BE2C (cell line): ENCODE results near the gene NKX2-1. TPM values are rescaled to one million over a fixed set of nuclear protein-coding genes. Genes with fewer than 3 reads are reported as not detected.
A peak's percentile ranks its signal among the peaks of the same experiment; 100 is the strongest.
"Not testable (repeated sequence)": the region's sequence is repeated elsewhere in the genome, so short reads cannot be mapped to it uniquely, and the experiment has no call there.

Experiments
- DNase-seq: peaks from one replicate; pipeline ENCODE4 v3.0.0-alpha.2; 2020
- H3K27me3 ChIP-seq: fragments of 250-450 bp; sonication (Bioruptor Pico); 2 replicates; pipeline ENCODE4 v1.5.1; 2020; ENCODE audit warnings: mild to moderate bottlenecking
- H3K36me3 ChIP-seq: fragments of 250-450 bp; sonication (Bioruptor Pico); 2 replicates; pipeline ENCODE4 v1.5.1; 2020; ENCODE audit warnings: mild to moderate bottlenecking
- H3K4me1 ChIP-seq: fragments of 250-450 bp; sonication (Bioruptor Pico); 2 replicates; pipeline ENCODE4 v1.5.1; 2020
- H3K4me3 ChIP-seq: 2 replicates; pipeline ENCODE4 v1.5.1; 2011; ENCODE audit warnings: low read depth, low read length
- H3K9me3 ChIP-seq: fragments of 250-450 bp; sonication (Bioruptor Pico); 2 replicates; pipeline ENCODE4 v1.5.1; 2020
- polyA plus RNA-seq: library from polyadenylated mRNA; unstranded; fragments of >200 nt; gene quantifications from one replicate; pipeline ENCODE4 v1.2.1, GENCODE V29; 2012; ENCODE audit warnings: low read depth, missing spikeins; ENCODE audit not compliant: insufficient read length, insufficient read depth
- TF ChIP-seq, protein P1 (sequence below): IDR thresholded peaks from 2 replicates; pipeline ENCODE4 v1.5.1; 2012; ENCODE audit warnings: mild to moderate bottlenecking, low read depth, low read length

NKX2-1 gene
- not detected for polyA plus RNA-seq

DNA sequence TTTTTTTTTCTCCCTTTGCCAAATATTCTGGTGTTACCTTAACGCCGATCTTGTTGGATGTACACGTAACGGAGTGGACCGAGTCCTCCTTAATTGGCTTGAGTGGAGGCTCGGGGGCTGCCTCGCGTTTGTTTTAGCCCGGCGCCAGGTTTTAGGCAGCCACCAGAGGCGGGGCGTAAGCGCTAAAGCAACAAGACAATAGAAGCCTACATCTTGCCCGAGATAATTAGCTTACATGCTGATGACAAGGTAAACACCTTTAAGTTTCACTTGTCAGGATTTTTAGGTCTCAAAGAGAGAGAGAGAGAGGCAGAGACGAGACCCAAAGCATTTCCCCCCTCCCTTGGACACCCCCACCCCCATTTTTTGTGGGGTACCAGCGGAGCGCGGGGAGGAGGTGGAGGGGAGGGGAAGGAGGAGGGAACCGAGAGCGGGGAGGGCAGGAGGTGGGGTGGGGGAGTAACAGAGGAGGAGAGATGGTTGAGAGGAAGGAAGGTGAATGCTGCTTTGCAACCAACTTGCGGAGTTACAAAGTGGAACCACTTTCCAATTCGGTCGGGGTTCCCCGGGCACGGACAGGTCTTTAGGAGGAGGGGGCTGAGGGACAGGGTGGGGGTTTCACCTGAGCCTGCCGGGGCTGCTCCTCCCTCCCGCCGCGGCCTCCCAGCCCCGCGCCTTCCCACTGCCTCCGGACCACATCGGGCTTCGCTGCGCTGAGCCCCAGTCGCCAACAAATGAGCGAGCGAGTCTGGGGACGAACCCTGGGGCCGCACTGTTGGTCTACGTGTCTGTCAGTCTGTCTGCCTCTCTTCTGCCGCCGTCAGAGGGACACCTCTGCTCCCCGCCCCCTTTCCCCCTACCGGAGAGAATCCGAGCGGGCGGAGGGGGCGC lies at the start of gene NKX2-1:
TSS of gene NKX2-1 (minus strand) at position 802 of the 891 bp plus-strand sequence. CDS start at position 699, 103 bp downstream.
- TF ChIP-seq, protein P1, sequence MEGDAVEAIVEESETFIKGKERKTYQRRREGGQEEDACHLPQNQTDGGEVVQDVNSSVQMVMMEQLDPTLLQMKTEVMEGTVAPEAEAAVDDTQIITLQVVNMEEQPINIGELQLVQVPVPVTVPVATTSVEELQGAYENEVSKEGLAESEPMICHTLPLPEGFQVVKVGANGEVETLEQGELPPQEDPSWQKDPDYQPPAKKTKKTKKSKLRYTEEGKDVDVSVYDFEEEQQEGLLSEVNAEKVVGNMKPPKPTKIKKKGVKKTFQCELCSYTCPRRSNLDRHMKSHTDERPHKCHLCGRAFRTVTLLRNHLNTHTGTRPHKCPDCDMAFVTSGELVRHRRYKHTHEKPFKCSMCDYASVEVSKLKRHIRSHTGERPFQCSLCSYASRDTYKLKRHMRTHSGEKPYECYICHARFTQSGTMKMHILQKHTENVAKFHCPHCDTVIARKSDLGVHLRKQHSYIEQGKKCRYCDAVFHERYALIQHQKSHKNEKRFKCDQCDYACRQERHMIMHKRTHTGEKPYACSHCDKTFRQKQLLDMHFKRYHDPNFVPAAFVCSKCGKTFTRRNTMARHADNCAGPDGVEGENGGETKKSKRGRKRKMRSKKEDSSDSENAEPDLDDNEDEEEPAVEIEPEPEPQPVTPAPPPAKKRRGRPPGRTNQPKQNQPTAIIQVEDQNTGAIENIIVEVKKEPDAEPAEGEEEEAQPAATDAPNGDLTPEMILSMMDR: no peak
- no peak for DNase-seq
- Histone ChIP-seq H3K4me3 (no peak within 1 kb of the TSS), H3K27me3 (peaks cover 98% of the 10 kb centered on the region), H3K36me3 (no peaks in the 10 kb centered on the region), H3K4me1 (no peaks in the 10 kb centered on the region), H3K9me3 (no peaks in the 10 kb centered on the region)

DNA sequence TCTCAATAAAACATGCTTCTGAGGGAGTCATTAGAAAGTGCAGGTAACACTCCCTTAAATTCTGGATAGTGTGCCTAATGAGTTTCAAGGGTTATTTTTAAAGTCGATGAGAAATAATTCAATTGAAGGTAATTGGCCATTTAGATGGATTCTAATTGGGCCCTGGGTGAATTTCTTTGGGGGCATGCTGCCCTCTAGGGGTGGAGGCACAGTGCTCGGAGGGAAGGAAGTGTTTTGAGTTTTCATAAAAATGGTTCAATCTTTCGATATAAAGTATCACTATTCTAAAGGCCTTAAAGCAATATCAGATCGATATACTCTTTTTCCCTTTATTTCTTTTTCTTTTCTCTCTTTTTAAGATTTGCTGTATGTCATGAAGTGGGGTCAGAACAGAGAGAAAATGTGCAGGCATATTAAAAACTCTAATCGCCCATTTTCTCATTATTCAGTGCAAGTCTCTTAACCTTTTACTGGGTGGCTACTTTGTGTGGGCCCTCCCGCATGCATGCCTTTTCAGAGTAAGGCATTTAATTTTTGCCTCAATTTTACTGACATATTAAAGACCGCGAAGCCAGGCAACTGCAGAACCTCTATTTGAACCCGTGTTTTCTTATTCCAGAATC lies 36.9 kb upstream of the NKX2-1 start:
- H3K4me1 ChIP-seq: no peaks in the 10 kb centered on the region
- H3K4me3 ChIP-seq: no peak overlapping the region
- peak; percentile 28 for DNase-seq
- TF ChIP-seq, protein P1: peak; percentile 92
- no peaks in the 10 kb centered on the region for H3K36me3 ChIP-seq
- no peaks in the 10 kb centered on the region for H3K27me3 ChIP-seq
- H3K9me3 ChIP-seq: no peaks in the 10 kb centered on the region

DNA sequence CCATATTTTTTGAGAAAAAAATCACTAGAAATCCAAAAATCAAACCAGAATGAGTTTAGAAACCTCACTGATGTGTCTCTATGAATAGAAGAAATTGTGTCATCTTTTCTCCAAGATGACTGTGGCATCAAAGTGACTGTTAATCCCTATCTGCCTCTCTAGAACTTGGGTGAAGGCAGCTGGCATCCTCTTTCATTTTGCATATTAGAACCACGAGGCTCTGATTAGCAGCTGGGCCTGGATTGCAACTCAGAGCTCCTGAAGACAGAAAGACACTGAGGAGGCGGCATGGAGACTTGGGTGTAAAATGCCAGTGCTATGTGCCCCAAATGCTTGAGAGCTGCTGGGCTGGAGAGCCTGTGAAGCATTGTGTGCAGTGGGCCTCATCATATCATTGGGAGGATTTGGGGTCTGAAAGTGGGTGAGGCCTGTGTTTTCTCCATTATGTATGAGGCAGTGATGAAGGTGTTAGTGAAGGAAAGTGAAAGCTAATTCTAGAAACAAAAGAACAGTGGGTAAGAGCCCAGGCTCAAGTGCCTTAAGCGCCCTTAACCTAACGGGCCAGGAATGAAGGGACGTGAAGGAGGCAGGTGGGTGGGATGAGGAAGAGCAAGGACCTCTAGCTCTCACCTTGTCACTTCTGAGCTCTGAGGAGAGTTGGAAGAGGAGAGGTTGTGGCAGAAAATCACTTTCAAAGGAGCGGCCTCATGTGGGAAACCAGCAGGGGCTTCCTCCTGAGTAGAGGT lies 36.1 kb upstream of the NKX2-1 start:
- Histone ChIP-seq H3K4me1 (no peaks in the 10 kb centered on the region), H3K4me3 (no peak overlapping the region), H3K36me3 (no peaks in the 10 kb centered on the region), H3K27me3 (no peaks in the 10 kb centered on the region), H3K9me3 (no peaks in the 10 kb centered on the region)
- TF ChIP-seq, protein P1: no peak
- DNase-seq: no peak

DNA sequence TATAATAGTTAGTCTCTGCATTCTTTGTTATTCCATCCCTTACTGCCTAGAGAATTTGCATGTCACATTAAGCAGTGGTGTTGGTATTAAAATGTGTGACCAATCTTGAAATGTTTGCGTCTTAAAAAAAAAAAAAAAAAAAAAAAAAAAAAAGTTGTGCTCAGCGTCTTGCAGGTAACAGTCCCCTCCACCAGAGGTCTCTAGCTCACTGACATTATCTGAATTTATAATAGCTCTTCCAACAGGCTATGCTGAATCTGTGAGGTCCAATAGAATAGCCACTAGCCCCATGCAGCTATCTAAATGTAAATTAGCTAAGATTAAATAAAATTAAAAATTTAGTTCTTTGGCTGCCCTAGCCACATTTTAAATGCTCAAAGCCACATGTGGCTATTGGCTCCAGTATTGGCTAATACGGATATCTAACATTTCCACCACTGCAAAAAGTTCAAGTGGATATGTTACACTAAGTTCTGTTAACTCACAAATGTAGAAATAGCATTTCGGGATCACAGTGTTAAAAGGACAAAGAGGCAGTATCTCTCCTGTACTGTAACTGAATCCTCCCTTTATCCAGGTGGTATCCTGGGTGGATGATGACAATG lies 33.7 kb upstream of the NKX2-1 start:
- no peaks in the 10 kb centered on the region for H3K36me3 ChIP-seq
- peaks cover 7% of the 10 kb centered on the region; the same call in 1 of the 2 replicates for H3K27me3 ChIP-seq
- no peaks in the 10 kb centered on the region for H3K9me3 ChIP-seq
- DNase-seq: peak; percentile 22
- H3K4me1 ChIP-seq: no peaks in the 10 kb centered on the region
- no peak overlapping the region for H3K4me3 ChIP-seq
- TF ChIP-seq, protein P1: peak; percentile 78

DNA sequence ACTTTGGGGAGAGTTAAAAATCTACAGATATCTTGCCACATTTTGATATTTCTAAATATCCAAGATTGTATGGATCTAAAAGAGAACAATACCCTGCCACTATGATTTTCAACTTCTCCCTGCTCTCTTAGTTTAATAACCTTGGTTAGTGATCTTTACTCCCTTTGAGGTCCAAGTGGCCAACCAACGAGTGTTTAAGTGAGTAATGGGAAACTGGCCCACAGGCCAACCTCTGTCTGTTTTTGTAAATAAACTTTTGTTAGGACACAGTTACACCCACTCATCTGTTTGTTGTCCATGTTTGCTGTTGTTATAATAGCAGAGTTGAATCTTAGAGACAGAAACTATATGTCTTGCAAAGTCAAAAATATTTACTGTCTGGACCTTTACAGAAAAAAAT lies 30.9 kb upstream of the NKX2-1 start:
- TF ChIP-seq, protein P1: no peak
- Histone ChIP-seq H3K36me3 (no peaks in the 10 kb centered on the region), H3K4me1 (no peaks in the 10 kb centered on the region), H3K27me3 (peaks cover 7% of the 10 kb centered on the region; the same call in 1 of the 2 replicates), H3K4me3 (no peak overlapping the region), H3K9me3 (no peaks in the 10 kb centered on the region)
- no peak for DNase-seq

DNA sequence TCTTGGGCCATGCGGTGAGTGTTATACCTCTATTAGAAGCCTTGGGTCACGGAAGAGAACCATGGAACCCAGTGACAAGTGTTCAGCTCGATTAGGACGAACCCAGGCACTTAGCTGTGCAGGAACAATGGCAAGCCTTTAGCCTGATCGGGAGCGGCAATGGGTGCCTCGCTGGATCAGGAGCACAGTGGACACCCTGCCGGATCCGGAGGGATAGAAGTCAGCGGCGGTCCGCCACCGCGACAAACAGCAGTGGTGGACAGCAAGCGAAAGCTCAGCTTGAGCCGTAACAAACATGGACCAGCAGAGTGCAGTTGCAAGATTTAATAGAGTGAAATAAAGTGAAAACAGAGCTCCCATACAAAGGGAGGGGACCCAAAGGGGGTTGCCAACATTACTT lies 24.2 kb upstream of the NKX2-1 start:
- H3K4me1 ChIP-seq, H3K27me3 ChIP-seq, H3K36me3 ChIP-seq, H3K9me3 ChIP-seq, DNase-seq, H3K4me3 ChIP-seq: not testable (repeated sequence)
